Measurements from ENCODE around the gene TBC1D17.

DNA sequence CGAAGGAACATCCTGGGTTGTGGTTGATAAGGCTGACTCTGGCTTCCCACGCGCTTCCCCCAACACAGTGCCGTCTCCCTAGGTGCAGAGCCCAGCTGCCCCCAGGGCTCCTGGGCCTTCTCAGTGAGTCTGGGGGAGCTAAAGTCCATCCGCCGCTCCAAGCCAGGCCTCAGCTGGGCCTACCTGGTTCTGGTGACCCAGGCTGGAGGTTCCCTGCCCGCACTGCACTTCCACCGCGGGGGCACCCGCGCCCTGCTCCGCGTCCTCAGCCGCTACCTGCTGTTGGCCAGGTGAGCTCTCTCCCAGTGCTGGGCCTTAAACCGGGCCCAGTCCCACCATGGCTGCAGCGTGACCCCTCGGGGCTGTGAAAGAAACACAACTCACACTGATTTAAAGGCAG lies 3.7 kb downstream of the TBC1D17 start:
- TF ChIP-seq, protein P1, sequence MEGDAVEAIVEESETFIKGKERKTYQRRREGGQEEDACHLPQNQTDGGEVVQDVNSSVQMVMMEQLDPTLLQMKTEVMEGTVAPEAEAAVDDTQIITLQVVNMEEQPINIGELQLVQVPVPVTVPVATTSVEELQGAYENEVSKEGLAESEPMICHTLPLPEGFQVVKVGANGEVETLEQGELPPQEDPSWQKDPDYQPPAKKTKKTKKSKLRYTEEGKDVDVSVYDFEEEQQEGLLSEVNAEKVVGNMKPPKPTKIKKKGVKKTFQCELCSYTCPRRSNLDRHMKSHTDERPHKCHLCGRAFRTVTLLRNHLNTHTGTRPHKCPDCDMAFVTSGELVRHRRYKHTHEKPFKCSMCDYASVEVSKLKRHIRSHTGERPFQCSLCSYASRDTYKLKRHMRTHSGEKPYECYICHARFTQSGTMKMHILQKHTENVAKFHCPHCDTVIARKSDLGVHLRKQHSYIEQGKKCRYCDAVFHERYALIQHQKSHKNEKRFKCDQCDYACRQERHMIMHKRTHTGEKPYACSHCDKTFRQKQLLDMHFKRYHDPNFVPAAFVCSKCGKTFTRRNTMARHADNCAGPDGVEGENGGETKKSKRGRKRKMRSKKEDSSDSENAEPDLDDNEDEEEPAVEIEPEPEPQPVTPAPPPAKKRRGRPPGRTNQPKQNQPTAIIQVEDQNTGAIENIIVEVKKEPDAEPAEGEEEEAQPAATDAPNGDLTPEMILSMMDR (conservative IDR thresholded peaks at IDR 0.05; ENCODE audit: low read depth, low read length), result no peak
- TF ChIP-seq EZH2 (IDR thresholded peaks at IDR 0.05; ENCODE audit: borderline replicate concordance, low read depth, low read length, poor library complexity, severe bottlenecking), result no peak
